ENCODE data around the gene UGT1A5.

UGT1A5 gene

GRCh38 chr2:233712611-233713261, at the start of gene UGT1A5:
UGT1A5 (plus strand) TSS chr2:233712907; CDS start chr2:233712992, 85 bp downstream.
- DNase-seq: no peak

DNA sequence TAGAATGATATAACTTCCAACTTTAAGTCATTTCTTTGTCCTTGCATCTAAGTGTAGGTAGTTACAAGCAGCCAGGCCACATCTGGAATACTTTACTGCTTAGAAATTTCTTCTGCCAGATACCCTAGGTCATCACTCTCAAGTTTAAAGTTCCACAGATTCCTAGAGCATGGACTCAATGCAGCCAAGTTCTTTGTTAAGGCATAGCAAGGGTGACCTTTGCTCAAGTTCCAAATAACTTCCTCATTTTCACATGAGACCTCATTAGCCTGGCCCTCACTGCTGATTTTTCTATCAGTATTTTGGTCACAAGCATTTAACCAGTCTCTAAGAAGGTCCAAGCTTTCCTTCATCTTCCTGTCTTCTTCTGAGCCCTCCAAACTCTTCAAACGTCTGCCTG, 48.8 kb upstream of the UGT1A5 start:
- DNase-seq: no peak

DNA sequence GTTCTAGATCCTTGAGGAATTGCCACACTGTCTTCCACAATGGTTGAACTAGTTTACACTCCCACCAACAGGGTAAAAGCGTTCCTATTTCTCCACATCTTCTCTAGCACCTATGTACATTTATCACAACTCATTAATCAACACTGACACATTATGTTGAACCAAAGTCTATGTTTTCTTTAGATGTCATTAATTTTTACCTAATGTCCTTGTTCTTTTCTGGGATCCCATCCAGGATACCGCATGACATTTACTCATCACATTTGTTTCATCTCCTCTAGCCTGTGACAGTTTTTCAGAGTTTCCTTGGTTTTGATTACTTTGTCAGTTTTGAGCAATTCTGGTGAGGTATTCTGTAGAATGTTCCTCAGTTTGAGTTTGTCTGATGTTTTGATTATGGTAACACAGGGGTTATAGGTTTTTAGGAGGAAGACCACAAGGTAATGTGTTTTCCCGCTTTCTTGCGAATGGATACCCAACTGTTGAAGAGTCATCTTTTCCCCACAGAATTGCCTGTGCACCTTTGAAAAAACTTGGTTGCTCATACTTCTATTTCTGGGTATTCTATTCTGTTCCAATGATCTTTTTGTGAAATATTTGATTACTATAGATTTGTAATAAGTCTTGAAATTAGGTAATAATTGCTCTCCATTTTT, 44.0 kb upstream of the UGT1A5 start:
- DNase-seq: no peak

- DNase-seq: no peak
Measured at GRCh38 chr2:233671290-233672161, 41.2 kb upstream of the UGT1A5 start, which contains the start of gene UGT1A9. UGT1A9 (plus strand) TSS chr2:233671898; CDS start chr2:233671935, 37 bp downstream.

- no peak for DNase-seq
Measured at GRCh38 chr2:233672886-233673285, 39.8 kb upstream of the UGT1A5 start.

- no peak for DNase-seq
Measured at GRCh38 chr2:233673896-233674295, 38.8 kb upstream of the UGT1A5 start.

DNA sequence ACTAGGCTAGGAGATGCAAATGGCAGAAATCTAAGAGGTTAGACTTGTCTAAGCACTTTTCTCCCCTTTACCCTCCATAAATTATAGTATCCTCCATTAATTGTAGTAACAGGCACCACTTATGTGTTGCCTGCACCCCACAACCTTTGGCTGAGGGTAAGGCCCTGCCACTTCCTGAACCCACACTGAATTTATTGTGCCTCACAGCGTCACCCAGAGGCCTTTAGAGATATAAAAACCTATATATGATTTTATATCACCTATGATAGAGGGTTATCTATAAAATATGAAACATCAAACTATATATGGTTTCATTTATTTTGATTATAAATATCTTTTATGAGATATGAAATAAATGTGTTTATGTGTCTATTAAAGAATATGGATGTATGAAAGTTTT, 38.4 kb upstream of the UGT1A5 start:
- no peak for DNase-seq

DNA sequence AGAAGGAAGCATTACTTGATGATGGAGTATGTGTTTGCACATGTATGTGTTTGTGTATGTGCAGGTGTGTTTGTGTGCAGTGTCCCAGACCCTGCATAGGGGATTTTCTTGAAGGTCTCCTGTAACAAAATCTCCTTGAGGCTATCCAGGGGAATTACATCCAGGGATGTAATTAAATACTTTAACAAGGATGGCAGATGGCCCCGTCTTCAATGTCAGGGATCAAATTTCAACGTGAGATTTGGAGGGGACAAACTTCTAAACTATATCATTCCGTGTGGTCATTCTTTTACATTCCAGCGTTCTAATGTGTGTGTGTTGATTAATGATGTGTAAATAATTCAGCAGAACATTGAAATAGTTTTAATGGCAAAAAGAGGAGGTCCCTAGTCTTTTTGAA, 37.7 kb upstream of the UGT1A5 start:
- no peak for DNase-seq

DNA sequence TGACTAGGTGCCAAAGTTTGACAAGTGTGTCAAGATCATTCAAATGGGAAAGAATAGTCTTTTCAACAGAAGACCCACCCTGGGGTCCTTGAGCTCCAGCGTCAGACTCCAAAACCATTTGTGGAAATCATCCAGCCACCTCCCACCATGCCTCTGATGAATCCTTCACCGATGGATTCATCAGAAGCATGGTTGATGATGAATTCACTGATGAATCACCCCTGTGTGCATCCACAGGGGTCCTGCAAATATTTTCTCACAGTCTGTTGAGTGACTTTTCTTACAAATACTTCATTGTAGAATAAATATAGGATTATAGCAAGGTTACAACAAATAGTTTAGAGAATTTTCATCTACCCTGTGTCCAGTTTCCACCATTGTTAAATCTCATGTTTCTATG, 36.7 kb upstream of the UGT1A5 start:
- no peak for DNase-seq

DNA sequence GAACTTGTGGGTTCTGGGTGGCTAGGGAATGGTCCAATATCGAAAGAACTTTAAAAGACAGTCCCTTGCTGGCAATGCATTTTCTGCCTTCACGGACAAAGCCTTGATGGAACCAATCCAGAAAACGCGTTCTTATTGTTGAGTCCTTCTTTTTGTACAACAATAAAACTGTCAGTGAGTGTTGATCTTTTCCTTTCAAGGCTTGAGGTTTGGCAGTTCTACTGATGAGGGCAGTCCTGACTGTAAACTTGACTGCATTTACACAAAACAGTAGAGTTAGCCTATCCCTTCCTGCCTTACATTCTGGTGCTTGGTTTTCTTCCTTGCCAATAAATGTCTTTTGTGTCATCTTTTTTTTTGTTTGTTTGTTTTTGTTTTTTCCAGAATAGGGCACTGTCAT, 33.5 kb upstream of the UGT1A5 start:
- no peak for DNase-seq

GRCh38 chr2:233680361-233681045, 32.2 kb upstream of the UGT1A5 start:
- DNase-seq: no peak

- no peak for DNase-seq
Measured at GRCh38 chr2:233681521-233682099, 31.1 kb upstream of the UGT1A5 start, which contains the start of gene UGT1A7. UGT1A7 (plus strand) TSS chr2:233681901; CDS start chr2:233681938, 37 bp downstream.

DNA sequence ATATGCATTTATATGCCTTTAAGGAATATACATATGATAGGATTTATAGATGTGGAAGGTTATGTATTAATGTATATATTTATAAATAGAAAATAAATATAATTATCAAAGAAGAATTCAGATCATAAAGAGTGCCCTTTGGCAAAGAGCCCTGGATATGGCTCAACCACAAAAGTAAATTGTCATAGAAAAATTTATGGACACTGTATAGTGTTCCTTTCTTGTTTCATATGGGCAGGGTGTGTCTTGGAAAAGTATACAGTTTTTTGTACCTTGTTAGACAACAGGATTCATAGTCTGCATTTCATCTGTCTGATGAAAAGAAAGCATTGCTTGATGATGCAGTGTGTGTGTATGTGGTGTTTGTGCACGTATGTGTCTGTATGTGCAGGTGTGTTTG, 28.1 kb upstream of the UGT1A5 start:
- DNase-seq: no peak

GRCh38 chr2:233686928-233687327, 25.8 kb upstream of the UGT1A5 start:
- no peak for DNase-seq

- no peak for DNase-seq
Measured at GRCh38 chr2:233688341-233688740, 24.4 kb upstream of the UGT1A5 start.

DNA sequence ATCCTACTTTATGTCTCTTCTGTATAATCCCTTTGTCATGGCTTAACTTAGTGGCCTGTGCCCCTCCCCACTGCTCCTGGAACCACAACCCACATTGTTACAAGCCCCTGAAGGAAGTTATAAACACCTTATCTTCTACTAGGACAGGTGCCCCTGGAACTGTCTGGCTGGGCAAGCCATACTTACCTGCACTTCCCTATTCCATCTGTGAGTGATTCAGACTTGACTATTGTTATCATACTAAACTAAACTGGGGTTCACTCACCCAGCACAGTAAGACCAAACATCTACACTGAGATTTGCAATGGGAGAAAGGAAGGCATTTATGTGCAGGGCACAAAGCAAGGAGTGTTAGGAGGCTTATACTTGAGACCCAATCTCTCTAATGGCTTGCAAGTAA, 23.7 kb upstream of the UGT1A5 start:
- DNase-seq: no peak

DNA sequence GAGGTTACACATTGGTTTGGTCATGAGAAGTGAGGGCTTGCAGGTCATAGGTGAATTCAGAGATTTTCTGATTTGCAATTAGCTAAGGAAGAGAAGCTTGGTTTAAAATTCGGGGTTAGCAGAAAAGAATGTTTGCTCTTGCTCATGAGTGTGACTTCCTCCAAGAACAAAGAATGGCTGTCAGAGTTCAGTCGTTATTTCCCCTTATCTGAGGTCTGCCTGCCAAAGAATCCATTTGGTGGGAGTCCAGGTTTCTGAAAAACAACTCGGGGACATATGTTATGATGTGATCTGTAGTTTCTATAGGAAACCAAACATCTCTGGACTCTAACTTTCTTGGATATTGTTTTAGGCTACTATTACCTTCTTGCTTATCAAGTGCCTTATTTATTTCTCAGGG, 23.2 kb upstream of the UGT1A5 start:
- no peak for DNase-seq

DNA sequence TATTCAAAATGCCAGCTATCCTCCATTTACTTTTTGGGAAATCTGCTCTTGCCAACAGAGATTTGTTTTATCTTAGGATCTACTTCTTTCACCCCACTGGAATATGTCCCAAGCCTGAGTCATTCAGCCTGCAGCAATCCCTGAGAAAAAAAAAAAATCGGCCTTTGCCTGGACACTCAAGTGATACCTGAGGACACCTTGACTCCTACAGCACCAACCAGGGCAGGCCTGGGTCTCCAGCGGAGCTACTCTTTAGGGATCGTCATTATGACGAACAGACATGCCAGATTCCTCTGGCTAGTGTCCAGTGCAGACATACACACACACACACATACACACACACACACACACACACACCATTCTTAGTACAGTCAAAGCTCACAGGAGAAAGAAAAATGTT, 22.3 kb upstream of the UGT1A5 start:
- DNase-seq: no peak

DNA sequence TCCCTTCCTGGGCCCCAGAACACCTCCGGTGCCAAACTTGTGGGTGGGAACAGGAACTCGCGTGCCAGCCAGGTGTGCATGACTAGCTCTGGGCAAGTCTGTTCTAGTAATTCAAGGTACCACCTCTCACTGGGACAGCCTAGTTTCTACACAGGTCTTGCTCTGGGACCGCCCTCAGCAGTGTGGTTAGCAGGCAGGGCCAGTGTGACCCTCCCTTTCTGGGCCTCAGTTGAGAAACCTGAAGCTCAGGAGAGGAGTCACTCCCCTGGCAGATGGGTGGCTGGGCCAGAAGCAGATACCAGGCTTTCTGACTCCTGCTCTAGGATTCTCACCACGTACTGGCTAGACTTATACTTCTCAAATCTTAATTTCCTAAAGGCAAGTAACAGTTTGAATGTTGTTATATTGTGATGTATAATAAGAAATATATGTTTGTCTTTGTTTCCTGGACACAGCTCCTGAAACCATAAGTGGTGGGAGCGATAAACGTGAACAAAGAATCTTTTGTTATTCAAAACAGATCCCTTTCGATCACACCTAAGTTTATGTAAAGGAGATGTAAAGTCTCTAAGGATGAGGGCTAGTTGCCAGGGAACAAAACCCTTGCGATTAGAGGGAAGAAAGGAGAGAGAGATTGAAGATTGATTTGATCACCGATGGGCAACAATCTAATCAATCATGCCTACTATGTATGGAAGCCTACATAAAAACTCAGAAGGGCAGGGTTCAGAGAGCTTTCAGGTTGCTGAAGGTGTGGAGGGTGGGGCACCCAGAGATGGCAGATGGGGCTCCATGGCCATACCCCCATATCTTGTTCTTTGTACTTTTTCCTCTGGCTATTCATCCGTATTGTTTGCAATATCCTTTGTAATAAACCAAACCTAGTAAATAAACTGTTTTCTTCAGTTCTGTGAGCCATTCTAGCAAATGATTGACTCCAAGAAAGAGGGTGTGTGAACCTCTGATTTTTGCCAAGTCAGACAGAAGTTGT, 21.0 kb upstream of the UGT1A5 start:
- DNase-seq: no peak

DNA sequence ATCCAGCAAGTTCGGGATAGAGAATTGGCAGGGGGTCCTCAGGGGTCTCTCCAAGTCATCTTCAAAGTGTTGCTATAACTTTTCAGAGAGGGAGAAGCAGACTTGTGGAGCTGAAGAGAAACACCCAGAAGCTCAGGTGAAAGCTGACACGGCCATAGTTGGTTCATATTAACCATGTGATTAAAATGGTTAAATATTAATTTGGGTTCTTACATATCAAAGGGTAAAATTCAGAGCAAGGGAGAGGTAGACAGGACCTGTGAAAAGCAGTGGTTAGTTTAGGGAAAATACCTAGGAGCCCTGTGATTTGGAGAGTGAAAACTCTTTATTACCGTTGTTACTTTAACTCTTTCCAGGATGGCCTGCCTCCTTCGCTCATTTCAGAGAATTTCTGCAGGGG, 20.1 kb upstream of the UGT1A5 start, which contains the start of gene UGT1A6:
Gene UGT1A6, plus strand, starts transcription at position 243 of the 400 bp plus-strand sequence. Its CDS starts 115 bp downstream, at position 358.
- DNase-seq: no peak

DNA sequence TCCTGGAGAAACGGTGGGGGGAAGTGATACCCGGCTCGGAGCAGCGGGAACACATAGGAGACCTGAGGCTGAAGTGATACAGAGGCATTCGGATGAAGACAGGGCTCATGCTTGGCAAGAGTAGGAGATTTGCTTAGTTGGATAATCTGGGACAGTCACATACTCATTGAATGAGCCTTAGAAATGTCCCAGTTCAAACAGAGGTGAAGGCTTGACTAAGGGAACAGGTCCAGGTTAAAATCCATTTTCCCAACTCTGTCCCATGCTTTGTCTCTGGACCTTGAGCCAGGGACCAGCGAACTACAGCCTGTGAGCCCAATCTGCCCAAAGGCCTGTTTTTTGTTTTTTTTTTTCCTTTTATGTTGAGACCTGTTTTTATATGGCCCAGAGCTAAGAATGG, 18.7 kb upstream of the UGT1A5 start:
- no peak for DNase-seq
